HG03097 (cell line): ENCODE results near the gene CHURC1.

Experiments used
- ATAC-seq: cut with Tn5 transposase; IDR thresholded peaks from one replicate; pipeline ENCODE4 v1.9.1; 2021; ENCODE audit not compliant: unreplicated experiment, low FRiP score

CHURC1 gene

DNA sequence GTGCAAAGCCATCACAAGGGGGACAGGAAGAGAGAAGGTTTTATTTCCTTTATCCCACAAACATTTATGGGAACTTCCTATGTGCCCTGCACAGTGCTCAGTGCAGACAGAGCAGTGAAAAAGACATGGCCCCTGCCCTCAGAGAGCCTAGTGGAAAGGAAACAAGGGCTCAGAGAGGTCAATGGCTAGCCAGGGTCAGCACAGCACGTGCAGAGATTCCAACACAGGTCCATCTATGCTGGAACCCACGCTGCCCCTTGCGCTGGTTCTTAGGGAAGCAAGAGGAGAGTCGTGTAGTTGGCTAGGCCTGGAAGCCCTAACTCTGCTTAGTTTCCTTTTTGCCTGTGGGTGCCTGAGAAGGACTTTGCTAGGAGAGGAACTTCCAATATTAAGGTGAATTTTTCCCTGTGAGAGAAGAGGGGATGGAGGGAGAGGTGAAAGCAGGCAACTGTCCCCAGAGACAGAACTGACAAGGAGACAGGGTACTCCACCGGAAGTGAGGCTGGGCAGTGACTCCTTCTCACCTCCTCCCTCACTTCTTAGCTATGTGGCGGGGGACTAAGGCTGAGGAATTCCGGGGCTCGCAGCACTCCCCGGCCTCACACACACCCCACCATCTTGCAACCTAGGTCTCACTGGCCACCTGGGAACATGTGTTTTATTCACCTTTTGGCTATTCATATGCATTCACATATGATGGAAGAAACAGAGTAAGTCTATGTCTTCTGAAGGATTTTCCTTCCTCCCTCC is 40.4 kb downstream of the CHURC1 start:
- ATAC-seq, result no peak

DNA sequence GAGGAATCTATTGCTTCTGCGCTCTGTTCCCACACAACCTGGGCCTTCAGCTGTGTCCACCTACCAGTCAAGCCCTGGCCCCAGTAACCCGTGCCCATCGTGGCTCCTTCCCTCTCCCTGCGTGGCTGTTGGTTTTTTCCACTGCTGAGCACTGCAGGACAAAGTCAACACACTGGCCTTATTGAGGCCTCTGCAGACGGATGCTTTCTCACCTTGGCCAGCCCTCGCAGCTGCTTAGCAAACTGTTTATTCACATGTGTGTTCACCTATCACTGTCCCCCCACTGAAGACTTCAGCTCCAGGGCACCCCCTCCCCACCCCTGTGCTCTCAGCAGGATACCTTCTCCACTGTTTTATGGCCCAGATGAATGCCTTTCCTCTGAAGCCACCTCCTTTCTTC is 41.0 kb downstream of the CHURC1 start:
- ATAC-seq, result no peak

DNA sequence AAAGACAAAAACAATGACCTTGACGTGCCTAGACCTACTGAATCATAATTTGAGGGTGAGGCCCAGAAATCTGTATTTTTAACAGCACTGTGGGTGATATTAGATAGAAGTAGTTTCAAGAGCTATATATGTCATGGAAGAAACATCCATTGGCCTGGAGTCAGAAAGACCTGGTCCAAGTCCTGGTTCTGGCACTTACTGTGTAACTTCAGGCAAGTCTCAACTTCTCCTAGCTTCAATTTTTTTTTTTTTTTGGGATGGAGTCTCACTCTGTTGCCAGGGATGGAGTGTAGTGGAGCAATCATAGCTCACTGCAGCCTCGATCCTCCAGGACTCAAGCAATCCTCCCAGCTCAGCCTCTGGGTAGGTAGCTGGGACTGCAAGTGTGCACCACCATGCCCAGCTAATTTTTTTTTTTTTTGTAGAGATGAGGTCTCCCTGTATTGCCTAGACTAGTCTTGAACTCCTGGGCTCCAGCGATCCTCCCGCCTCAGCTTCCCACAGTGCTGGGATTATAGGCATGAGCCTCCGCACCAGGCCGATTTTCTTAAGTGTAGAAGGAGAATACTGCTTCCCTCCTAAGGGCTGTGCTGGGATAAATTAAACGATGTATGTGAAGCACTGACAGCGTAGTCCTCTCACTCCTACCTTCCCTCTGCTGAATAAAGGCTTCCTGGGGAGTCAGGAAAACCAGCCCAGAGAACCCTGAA is 42.6 kb downstream of the CHURC1 start:
- no peak for ATAC-seq

DNA sequence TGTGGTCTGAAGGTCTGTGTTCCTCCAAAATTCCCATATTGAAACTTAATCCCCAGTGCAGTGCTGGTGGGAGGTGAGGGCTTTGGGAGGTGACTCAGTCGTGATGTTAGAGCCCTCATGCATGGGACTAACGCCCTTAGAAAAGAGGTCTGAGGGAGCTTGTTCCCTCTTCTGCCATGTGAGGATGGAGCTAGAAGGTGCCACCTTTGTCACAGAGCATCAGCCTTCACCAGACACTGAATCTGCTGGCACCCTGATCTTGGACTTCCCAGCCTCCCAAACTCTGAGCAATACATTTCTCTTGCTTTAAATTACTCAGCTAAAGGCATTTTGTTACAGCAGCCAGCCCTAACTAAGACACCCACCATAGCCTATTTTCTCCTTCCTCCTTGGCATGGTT is 43.9 kb downstream of the CHURC1 start:
- no peak for ATAC-seq

DNA sequence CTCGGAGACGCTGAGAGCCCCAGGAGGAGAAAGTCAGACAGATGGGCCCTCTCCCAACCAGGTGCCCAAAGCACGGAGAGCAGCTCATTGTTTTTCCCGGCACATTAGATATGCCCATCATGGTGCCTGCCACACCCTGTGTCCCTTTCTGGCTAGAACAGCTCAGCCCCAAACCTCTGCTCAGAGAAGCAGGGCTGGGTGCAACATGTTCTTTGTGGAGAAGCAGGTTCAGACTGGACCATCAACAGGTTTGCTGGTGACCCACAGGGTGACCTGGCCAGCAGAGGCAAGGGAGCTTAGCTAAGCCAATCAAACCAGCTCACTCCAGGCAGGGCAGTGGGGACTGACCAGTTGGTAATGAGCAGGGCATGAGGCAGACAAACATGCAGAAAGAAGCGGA is 44.5 kb downstream of the CHURC1 start:
- no peak for ATAC-seq

DNA sequence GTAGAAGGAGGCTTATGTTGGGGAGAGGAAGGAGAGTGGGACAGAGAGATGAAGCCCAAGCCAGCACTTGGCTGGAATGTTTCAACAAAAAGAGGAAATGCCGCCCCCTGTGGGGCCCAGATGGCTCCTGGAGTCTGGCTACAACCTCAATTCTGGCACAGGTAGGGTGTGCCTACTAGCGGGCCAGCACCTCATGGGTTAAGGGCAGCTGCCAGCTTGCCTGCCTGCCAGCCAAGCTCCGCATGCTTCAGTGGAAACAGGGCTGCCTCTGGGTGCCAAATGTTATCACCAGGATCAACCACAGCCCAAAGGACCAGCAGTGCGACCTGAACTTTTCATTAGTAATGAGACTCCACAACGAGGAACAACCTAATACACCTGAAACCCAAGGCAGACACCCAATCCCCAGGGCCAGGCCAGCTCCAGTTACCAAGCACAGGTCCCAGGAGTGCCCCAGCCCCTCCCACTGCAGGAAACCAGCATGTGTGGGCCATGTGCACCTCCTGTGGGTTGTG is 46.6 kb downstream of the CHURC1 start:
- ATAC-seq, result no peak

DNA sequence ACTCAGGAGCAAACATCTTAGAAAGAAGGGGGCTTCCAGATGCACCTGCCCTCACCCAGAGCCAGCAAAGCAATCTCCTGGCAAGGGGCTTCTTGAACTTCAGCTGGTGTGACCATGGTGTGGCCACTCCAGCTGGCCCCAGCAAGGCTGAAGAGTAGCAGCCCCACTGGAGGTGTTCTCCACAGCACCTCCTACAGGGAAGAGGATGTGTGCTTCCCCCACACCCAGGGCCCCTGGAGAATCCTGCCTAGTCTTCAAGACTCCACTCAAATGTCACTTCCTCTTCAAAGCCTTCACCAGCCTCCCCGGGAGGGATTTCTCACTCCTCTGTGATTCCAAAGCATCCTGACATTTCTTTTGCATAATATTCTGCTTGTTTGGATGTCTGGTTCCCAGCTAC is 49.4 kb downstream of the CHURC1 start:
- ATAC-seq, result no peak

DNA sequence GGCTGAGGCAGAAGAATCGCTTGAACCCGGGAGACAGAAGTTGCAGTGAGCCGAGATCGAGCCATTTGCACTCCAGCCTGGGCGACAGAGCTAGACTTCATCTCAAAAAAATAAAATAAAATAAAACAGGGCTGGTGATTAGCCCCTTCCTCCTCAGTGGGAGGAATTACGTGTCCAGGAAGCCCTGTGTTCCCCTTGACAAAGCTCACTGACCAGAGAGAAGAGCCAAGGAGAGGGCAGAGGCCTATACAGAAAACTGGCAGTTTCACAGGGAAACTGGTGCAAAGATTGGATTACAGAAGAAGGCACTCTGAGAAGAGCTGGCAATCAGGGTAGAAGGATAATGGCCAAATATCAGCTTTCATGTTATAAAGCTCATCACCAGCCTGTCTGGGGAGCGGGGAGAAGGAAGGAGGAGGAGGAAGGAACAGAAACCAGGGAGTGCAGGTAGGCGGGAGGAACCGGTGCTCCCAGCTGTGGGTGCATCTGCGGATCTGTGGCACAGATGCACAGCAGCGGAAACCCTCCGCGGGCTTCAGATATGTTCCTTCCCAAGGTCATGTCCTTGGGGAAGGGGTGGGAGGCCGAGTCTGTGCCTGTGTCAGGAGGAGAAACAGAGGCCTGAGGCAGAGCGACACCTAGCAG is 51.2 kb downstream of the CHURC1 start:
- no peak for ATAC-seq

DNA sequence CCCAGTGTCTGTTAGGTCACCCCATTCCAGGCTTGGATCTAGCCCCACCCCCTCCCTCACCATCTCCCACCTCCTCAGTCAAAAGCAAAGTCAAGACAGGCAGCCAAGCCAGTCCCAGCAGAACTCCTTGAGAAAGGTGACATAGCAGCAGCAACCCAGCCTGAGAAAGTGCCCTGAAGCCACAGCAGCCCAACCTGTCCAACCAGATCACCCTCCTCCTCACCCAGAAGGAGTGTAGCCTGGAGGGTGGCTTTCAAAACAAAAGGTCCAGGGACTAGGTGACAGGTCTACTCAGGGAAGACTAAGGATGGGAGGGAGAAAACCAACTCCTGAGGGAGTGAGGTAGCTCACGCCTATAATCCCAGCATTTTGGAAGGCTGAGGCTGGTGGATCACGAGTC is 52.7 kb downstream of the CHURC1 start:
- ATAC-seq, result no peak

DNA sequence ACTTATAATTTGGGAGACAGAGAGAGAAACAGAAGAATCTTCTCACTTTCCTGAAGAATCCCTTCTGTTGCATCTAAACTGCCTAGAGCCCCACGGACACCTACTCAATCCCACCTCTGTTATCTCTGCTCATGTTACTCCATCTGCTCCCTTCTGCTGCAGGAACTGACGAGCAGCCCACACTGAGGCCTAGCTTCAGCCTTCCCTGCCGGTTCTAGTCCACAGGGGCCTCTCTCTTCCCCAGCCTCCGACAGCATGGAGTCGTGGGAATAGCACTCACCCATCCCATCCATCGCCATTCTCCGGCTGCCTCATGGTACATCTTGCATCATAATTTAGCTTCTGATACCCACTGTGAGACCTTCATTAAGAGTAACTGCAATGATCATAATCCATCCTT is 53.9 kb downstream of the CHURC1 start:
- ATAC-seq, result no peak

DNA sequence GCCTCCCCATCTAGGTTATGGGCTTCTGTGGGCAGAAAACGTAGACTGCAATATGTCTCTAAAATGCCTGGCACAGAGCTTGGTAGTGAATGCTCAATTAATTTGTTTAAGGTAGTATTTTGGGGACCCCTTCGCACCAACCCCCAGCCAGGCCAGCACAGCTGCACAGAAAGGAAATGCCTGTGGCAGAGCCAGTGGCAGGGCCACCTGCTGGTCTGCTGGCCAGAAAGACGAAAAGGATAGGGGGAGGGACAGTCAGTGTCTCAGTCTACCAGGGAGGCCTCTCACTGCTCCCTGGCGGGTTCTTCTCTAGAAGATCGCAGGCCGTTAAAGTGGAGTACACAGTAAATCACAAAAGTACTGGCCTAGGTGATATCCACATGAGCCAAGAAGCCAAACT is 54.4 kb downstream of the CHURC1 start:
- ATAC-seq, result no peak

DNA sequence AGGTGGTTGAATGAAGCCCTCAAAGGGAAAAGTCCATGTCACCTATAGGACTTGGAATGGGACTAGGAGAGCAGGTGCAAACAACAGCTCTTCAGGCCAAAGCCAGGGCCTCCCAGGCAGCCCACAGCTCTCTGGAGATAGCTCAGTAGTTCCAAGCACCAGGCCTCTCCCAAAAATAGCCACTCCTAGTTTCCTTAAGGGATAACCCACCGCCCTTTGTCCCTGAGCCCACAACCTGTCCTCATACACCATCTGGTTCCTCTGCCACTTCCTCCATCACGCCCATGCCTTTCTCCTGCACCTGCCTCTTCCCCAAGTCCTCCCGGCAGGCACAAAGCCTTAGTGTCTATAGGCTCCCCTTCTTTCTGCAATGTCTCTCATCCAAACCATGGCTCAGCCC is 55.8 kb downstream of the CHURC1 start:
- ATAC-seq, result no peak

DNA sequence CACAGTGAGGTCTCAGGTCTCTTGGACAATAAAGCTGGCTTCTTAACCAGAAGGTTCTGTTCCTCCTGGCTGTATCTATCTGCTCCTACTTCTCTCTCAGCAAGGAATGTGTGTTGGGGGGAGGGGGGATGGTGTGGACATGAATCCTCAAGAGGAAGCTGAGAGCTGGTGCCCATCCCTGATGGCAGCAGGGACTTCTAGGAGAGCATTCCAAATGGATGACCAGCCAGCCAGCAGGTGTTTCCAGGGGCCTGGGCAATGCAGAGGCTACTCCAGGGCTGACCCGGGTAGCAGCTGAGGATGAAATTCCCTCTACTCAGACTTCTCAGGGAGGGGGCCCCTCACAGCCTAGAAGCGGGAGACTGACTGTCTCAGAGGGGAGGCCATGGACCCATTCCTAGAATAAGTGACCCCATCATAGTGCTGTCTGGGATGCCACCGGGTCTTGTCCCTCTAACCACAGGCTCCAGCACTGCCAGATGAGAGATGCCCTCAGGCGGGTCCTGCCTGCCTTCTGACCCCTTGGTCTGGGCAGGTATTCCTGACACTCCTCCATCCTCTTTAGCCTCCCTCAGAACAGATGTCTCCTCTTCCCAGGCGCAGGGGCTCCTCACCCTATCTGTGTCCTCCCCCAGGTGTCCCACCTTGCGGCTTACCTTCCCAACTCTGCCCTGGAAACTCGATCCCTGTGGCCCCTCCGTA is 56.7 kb downstream of the CHURC1 start:
- no peak for ATAC-seq

DNA sequence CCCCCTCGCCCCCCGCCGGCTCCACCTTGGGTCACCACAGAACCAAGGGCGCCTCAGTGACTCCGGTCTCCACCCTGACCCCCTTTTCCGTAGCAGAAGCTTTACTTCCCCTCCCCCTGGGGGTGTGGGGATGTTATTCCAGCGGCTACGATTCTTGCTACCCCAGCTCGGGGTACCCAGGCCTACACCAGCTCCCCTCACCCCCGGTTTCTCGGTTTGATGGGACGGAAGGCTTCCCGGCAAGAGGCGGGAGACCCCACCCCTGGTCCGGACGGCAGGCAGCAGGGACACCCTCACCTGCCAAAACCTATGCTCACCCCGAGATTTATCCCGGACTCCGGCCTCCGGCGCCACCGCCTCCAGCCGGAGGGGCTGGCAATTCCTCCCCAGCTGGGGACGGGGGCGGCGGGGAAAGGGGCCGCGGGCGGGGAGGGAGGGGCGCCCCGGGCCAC is 57.3 kb downstream of the CHURC1 start:
- no peak for ATAC-seq

DNA sequence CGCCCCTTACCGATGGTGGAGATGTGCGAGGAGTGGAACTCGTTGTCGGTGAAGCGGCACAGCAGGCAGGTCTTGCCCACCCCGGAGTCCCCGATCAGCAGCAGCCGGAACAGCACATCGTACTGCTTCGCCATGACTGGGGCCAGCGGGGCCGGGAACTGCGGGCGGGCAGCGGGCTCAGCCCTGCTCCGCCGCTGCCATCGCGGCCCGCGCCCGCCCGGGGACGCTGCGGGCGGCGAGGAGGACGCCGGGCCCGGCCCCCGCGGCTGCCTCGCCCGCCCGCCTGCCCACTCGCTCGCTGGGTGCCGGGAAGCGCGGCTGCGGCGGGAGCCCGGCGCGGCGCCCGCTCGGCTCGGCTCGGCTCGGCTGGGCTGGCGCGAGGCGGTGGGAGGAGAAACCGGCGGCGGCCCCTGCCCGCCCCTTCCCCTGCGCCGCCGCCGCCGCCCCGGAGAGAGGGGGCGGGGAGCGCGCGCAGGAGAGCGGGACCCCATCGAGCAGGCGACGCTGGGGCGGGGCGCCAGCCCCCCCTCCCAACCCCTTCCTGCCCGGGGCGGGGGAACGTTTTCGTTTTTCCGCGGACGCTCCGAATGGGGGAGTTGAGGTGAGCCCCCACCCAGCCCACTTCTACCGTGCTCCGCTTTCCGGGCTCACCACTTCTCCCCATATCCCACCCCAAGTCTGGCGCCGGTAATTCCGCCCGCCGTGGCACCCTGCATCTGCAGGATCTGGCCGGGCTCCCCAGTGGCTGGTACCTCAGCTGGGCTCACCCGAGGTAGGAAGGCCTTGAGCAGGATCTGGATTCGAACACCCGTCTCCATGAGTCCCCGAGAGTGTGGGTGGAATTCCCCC is 57.9 kb downstream of the CHURC1 start, which contains the start of gene RAB15:
Gene RAB15, minus strand, starts transcription at position 394 of the 849 bp plus-strand sequence. Its CDS starts 260 bp downstream, at position 134.
- no peak for ATAC-seq

DNA sequence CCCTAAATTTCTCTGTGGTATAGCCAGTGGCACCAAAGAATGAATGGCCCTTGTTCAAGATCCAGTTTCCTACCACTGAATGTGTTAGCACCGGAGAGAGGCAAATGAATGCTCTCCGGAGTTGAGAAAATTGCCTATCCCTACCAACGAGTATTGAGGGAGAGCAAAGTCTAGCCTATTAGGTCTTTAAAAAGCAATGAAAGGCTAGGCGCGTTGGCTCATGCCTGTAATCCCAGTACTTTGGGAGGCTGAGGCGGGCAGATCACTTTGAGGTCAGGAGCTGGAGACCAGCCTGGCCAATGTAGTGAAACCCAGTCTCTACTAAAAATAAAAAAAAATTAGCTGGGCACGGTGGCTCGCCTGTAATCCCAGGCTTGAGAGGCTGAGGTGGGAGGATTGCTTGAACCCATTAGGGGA is 58.8 kb downstream of the CHURC1 start:
- no peak for ATAC-seq

DNA sequence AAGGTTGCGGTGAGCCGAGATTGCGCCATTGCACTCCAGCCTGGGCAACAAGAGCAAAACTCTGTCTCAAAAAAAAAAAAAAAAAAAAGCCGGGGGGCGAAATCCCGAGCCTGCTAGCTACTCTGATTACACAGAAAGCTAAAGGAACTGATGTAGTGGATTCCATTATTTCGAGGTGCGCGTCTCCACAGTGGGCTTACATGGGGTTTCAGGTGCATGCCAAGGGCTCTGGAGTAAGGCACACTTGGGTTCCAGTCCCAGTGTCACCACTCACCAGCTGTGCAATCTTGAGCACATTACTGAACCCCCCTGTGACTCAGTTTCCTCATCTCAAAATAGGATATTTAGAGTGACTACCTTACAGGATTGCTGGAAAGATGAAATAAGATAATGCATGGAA is 59.6 kb downstream of the CHURC1 start:
- ATAC-seq, result no peak

DNA sequence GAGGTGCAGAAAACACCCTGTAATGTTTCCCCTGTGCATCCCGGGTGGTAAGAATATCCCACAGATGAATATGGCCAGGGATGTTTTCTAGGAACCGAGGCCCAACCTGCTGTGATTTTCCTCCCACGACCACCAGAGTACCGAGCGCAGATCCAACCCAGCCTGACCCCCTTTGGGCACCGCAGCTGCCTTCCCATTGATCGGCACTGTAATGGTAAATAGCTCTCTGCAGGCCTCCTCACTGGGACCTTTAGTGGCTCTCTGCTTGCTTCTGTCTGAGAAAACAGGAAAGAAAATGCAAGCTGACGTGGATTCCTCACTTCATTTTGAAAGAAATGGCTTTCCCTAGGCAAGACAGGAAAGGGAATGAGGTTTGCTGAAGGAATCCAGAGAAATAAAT is 60.3 kb downstream of the CHURC1 start:
- no peak for ATAC-seq

DNA sequence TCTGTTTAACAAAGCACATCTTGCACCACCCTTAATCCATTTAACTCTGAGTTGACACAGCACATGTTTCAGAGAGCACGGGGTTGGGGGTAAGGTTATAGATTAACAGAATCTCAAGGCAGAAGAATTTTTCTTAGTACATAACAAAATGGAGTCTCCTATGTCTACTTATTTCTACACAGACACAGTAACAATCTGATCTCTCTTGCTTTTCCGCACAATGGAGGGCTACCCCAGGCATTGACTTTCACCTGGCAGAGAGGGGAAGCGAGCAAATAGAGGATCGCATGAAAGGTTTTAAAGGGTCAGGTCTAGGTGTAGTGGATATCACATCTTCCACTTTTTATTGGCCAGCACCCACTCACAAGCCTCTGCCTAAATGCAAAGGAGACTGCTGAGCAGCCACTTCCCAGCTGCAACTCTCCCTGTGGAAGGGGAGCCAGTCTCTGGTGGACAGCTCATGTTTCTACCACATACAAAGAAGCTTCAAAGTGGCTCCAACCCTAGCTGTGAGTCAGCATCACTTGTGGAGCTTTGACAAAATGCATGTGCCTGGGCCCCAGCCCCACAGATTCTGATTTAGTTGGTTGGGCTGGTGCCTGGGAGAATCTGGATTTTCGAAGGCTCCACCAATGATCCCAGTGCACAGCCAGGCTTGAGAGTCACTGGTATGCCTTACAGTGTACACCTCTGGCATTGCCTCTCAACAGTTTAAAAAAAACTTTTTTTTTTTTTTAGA is 65.2 kb downstream of the CHURC1 start:
- ATAC-seq, result no peak
